ENCODE measurements around the gene HIC1.

The HIC1 gene

GRCh38 chr17:2075336-2076086, 20.6 kb downstream of the HIC1 start:
- no peaks in the 10 kb centered on the region for H3K27me3 ChIP-seq (ENCODE audit: low read length)
- no peaks in the 10 kb centered on the region for H3F3A ChIP-seq (ENCODE audit: insufficient read depth)
- H3K4me3 ChIP-seq (ENCODE audit: insufficient read depth, low read length, poor library complexity, severe bottlenecking) = no peak overlapping the region
- TF ChIP-seq CTCF (IDR thresholded peaks at IDR 0.05; ENCODE audit: insufficient read depth, low read length, poor library complexity, severe bottlenecking) = no peak
- no peak for TF ChIP-seq EZH2phosphoT487 (conservative IDR thresholded peaks at IDR 0.05; ENCODE audit: low read length)
- no peaks in the 10 kb centered on the region for H3K79me2 ChIP-seq (ENCODE audit: insufficient read depth, low read length)
- no peak overlapping the region for H3K27ac ChIP-seq (ENCODE audit: low read depth, low read length)
- no peaks in the 10 kb centered on the region for H3K36me3 ChIP-seq (ENCODE audit: low read length)
- no peaks in the 10 kb centered on the region for H3K9me3 ChIP-seq (ENCODE audit: insufficient read depth, low read length)
- no peaks in the 10 kb centered on the region for H4K20me1 ChIP-seq (ENCODE audit: low read depth, low read length)
- H2AFZ ChIP-seq (ENCODE audit: low read depth, low read length, severe bottlenecking) = no peak overlapping the region
- no peak overlapping the region for H3K9ac ChIP-seq (ENCODE audit: low read length)
- no peak overlapping the region for H3K4me2 ChIP-seq (ENCODE audit: low read depth, low read length, poor library complexity, severe bottlenecking)
- no peaks in the 10 kb centered on the region for H3K9me2 ChIP-seq (replicated peaks; ENCODE audit: insufficient read depth, low read length)

GRCh38 chr17:2076087-2076984, 21.4 kb downstream of the HIC1 start:
- Histone ChIP-seq H3K27ac (ENCODE audit: low read depth, low read length) (no peak overlapping the region), H3K9ac (ENCODE audit: low read length) (no peak overlapping the region), H3F3A (ENCODE audit: insufficient read depth) (no peaks in the 10 kb centered on the region), H3K4me3 (ENCODE audit: insufficient read depth, low read length, poor library complexity, severe bottlenecking) (no peak overlapping the region), H3K4me2 (ENCODE audit: low read depth, low read length, poor library complexity, severe bottlenecking) (no peak overlapping the region), H3K36me3 (ENCODE audit: low read length) (no peaks in the 10 kb centered on the region), H3K79me2 (ENCODE audit: insufficient read depth, low read length) (no peaks in the 10 kb centered on the region), H3K9me2 (replicated peaks; ENCODE audit: insufficient read depth, low read length) (no peaks in the 10 kb centered on the region), H3K27me3 (ENCODE audit: low read length) (no peaks in the 10 kb centered on the region), H4K20me1 (ENCODE audit: low read depth, low read length) (no peaks in the 10 kb centered on the region), H2AFZ (ENCODE audit: low read depth, low read length, severe bottlenecking) (no peak overlapping the region), H3K9me3 (ENCODE audit: insufficient read depth, low read length) (no peaks in the 10 kb centered on the region)
- TF ChIP-seq CTCF (IDR thresholded peaks at IDR 0.05; ENCODE audit: insufficient read depth, low read length, poor library complexity, severe bottlenecking) (no peak), EZH2phosphoT487 (conservative IDR thresholded peaks at IDR 0.05; ENCODE audit: low read length) (no peak)

GRCh38 chr17:2077040-2077439, 22.1 kb downstream of the HIC1 start:
- Histone ChIP-seq H3K27me3 (ENCODE audit: low read length) (no peaks in the 10 kb centered on the region), H3K79me2 (ENCODE audit: insufficient read depth, low read length) (no peaks in the 10 kb centered on the region), H3K9me2 (replicated peaks; ENCODE audit: insufficient read depth, low read length) (no peaks in the 10 kb centered on the region), H4K20me1 (ENCODE audit: low read depth, low read length) (no peaks in the 10 kb centered on the region), H2AFZ (ENCODE audit: low read depth, low read length, severe bottlenecking) (no peak overlapping the region), H3K4me2 (ENCODE audit: low read depth, low read length, poor library complexity, severe bottlenecking) (no peak overlapping the region), H3K27ac (ENCODE audit: low read depth, low read length) (no peak overlapping the region), H3K36me3 (ENCODE audit: low read length) (no peaks in the 10 kb centered on the region), H3F3A (ENCODE audit: insufficient read depth) (no peaks in the 10 kb centered on the region), H3K4me3 (ENCODE audit: insufficient read depth, low read length, poor library complexity, severe bottlenecking) (no peak overlapping the region), H3K9ac (ENCODE audit: low read length) (no peak overlapping the region), H3K9me3 (ENCODE audit: insufficient read depth, low read length) (no peaks in the 10 kb centered on the region)
- TF ChIP-seq CTCF (IDR thresholded peaks at IDR 0.05; ENCODE audit: insufficient read depth, low read length, poor library complexity, severe bottlenecking) (no peak), EZH2phosphoT487 (conservative IDR thresholded peaks at IDR 0.05; ENCODE audit: low read length) (no peak)

Measured in SU-DHL-6 (cell line).